ENCODE results near the gene RAPGEFL1. TPM values are rescaled to one million over a fixed set of nuclear protein-coding genes. Genes with fewer than 3 reads are reported as not detected.

The RAPGEFL1 gene
- total RNA-seq, 1 experiment from 2014 or later = 23.6 TPM

- Histone ChIP-seq H3K27me3 (ENCODE audit: insufficient read depth, low read length) (no peaks in the 10 kb centered on the region), H4K91ac (ENCODE audit: insufficient read length, low read depth, low read length) (no peak overlapping the region), H3K14ac (ENCODE audit: insufficient read depth, low read length) (no peak overlapping the region), H2BK15ac (ENCODE audit: low read depth, low read length) (no peak overlapping the region), H3T11ph (ENCODE audit: low read length) (no peak overlapping the region), H3K4me1 (ENCODE audit: insufficient read depth, low read length) (no peaks in the 10 kb centered on the region), H3K79me1 (ENCODE audit: insufficient read depth, low read depth, low read length, poor library complexity, severe bottlenecking) (no peaks in the 10 kb centered on the region), H4K8ac (replicated peaks; ENCODE audit: insufficient read length, low read depth, low read length) (no peak overlapping the region), H2BK5ac (ENCODE audit: insufficient read length, low read length) (no peak overlapping the region), H3K23ac (ENCODE audit: insufficient read length, low read depth, low read length) (no peak overlapping the region), H3K79me2 (ENCODE audit: insufficient read depth, low read length) (peaks cover 4% of the 10 kb centered on the region; the same call in 1 of the 2 replicates), H2BK120ac (ENCODE audit: low read depth, low read length, poor library complexity, severe bottlenecking) (no peak overlapping the region), H3K27ac (ENCODE audit: insufficient read length, low read depth, low read length) (no peak overlapping the region), H3K4ac (ENCODE audit: low read depth, low read length) (no peak overlapping the region), H2AFZ (ENCODE audit: low read length) (no peak overlapping the region), H2BK12ac (ENCODE audit: insufficient read length, low read depth, low read length) (no peak overlapping the region), H3K56ac (ENCODE audit: insufficient read length, low read depth, low read length) (no peak overlapping the region), H3K9me3 (ENCODE audit: control insufficient read depth, low read depth, low read length) (no peaks in the 10 kb centered on the region), H3K18ac (ENCODE audit: insufficient read length, low read depth, low read length) (no peak overlapping the region), H2BK20ac (ENCODE audit: low read depth, low read length, poor library complexity, severe bottlenecking) (no peak overlapping the region), H3K23me2 (ENCODE audit: insufficient read length, low read depth, low read length, poor library complexity, severe bottlenecking) (no peaks in the 10 kb centered on the region), H4K5ac (ENCODE audit: insufficient read length, low read depth, low read length) (no peak overlapping the region), H3K9ac (ENCODE audit: extremely low read depth, insufficient read length, low read length) (no peak overlapping the region), H3K4me2 (ENCODE audit: insufficient read depth, insufficient read length, low read length) (no peak overlapping the region), H2AK5ac (ENCODE audit: insufficient read length, low read length) (no peak overlapping the region), H4K20me1 (ENCODE audit: control insufficient read depth, insufficient read depth, insufficient read length) (no peaks in the 10 kb centered on the region)
- Mint-ChIP-seq H3K4me3 (no peak overlapping the region), H3K4me1 (peaks cover 0 to 2% of the 10 kb centered on the region in 2 experiments; a peak in 1 of 4 replicates), H3K27me3 (ENCODE audit: low read depth) (no peaks in the 10 kb centered on the region), H3K27ac (peak overlapping the region; percentile 34 to 48 (median 35); a peak in 4 of 7 replicates), H3K36me3 (ENCODE audit: insufficient read depth in 1 of 3, low read depth in 3 of 3) (peaks cover 46 to 82% (median 79%) of the 10 kb centered on the region in 3 experiments), H3K9me3 (no peaks in the 10 kb centered on the region; a peak in 1 of 5 replicates)
- TF ChIP-seq CTCF (conservative IDR thresholded peaks at IDR 0.05) = no peak
- DNase-seq = no peak
- no CpG with 5 or more reads among the region's 7 CpGs for WGBS (ENCODE audit: extremely low coverage, insufficient read length, low lambda C conversion rate)
Measured at GRCh38 chr17:40151414-40151963, 25.8 kb upstream of the RAPGEFL1 start.

All from H9 (cell line).